GM19025 (cell line): ENCODE measurements around the gene ZCCHC14.

Source experiments
- ATAC-seq: cut with Tn5 transposase; IDR thresholded peaks from one replicate; pipeline ENCODE4 v1.9.1; 2021; ENCODE audit warnings: mild to moderate bottlenecking, low read depth, moderate library complexity; ENCODE audit not compliant: unreplicated experiment

ZCCHC14 gene

DNA sequence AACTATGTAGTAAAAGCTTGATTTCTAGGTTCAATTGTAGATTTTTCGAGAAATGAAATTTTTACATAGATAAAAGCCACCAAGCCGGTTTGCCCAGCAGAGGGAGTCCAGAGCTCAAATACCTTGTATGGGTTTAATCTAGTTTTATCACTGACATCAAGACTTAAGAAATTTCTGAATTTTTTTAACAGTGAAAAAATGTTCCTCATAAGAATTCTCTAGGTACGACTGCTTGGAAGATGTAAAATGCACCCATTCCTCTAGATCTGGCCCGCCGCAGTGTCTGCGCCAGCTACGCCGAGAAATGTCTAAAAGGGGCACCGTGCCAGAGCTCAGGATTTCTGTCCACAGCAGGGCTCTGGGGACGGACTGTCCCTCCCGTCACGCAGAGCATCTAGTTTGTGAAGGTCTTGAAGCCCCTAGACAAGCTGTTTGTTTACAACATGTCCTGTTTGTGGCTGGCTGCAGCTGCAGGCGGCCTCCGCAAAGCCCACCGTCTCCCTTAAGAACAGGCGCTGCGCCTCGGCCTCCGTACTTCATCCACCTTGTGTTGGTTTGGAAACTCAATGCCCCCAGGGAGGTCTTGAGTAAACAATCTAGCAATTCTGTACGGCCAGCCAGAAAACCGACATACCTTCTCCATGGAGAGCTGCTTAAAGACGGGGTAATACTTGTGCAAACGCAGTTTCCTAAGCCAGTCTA is 75.8 kb downstream of the ZCCHC14 start:
- ATAC-seq: no peak

DNA sequence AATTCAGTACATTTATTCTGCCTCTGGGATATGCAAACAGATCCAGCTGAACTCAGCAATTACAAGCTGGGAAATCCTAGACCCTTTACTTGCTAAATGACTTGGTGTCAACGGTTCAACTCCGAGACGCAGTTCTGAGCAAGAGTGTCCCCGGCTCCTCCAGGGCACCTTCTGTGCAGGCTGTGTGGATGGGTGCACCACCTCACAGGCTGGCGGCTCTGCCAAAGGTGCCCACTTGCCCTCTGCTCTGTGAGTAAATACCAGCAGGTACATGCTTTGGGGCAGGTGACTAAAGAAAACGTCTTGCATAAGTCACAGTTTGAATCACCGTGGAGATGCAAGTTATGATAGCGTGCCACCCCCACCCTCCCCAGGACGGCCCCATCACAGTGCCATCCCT is 77.4 kb downstream of the ZCCHC14 start:
- ATAC-seq: no peak

DNA sequence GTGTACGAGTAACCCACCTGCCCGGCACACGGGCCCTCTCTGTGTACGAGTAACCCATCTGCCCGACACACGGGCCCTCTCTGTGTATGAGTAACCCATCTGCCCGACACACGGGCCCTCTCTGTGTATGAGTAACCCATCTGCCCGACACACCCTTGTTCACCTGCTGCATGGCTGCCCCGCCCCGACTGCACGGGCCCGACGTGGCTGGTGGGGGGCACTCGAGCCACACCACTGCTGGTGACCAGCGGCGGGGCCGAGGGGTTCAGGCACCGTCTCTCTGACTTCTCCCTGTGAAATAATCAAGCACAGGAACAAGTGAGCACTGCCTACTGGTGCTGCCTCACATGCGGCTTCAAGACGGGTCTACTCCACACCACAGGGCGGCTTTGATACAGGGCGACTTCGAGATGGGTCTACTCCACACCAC is 78.6 kb downstream of the ZCCHC14 start:
- no peak for ATAC-seq

DNA sequence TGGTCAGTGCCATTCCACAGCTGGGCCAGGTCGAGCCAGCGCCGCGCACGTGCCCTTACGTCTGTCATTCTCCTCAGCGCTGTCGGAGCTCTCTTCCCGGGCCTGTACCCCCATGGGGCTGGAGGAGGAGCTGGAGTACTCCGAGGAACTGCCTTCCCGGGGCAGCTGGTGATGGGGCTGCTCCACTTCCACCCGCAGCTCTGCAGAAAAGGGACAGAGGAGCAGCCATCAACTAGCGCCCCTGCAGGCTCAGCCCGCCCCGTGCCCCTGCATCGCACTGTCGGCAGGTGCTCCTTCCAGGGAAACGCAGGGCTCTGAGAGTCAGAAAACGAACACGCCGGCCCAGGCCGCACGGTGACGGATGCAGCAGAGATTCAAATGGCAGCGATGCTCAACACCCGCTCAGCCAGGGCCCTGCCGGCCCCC is 79.8 kb downstream of the ZCCHC14 start:
- no peak for ATAC-seq

DNA sequence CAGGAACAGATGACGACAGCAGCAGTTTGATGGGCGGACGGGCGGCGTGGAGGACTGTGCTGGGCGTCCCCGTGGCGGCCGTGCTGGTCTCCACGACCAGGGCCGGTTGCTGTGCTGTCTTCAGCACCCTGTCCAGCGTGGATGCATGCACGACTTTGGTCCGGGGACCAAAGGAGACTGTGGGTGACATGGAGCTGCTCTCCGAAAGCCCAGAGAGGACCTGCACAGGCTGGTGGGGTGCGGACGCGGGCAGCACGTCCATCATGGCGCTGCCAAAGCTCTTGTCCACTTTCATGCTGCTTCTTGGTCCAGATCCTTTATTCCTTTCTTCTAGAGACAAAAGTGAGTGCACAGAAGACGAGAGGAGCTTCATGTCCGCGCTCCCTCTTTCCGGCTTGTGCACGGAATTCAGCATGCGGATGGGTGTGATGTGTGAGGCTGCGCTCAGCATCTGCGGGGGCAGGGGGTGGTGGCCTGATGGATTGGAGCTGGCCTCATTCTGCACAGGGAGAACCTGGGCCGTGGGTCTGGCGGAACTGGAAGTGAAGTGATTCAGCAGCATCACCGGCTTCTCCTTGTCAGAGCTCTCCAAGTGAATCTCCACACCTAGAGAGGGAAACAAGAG is 80.3 kb downstream of the ZCCHC14 start:
- no peak for ATAC-seq

DNA sequence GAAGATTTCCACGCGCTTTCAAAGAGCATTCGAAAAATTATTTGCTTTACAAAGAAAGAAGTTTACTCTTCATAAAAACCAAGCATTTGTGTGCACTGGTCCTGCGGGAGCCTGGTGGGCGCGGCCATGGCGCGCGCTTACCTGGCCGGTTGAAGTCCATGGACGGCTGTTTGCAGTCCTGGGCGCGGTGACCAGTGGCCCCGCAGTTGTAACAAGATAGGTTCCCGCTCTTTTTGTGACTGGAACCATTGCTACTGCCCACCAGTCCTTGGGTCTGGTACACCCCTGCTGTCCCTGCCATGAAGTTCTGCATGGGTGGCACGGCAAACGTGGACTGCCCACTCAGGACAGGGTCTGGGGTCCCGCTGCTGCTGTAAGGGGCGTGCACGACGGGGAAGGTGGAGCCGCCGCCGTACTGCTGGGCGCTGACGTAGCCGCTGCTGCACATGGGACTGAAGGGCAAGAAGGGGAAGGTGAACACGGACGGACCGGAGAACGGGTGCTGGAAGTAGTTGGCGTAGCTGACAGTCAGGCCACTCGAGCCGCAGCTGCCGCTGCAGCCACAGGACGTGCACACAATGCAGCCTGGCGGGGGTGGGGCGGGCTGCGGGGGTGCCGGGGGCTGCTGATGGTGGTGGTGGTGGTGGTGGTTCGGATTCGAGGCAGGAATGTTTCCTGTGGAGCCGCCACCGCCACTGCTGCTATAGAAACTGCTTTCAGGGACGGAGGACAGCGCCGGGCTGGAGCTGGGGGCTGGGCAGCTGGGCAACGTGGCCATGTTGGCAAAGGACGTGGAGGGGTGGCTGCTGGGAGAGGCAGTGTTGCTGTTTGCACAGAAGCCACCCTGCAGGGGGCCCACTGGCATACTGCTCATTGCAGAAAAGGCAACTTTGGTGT is 81.2 kb downstream of the ZCCHC14 start:
- no peak for ATAC-seq

DNA sequence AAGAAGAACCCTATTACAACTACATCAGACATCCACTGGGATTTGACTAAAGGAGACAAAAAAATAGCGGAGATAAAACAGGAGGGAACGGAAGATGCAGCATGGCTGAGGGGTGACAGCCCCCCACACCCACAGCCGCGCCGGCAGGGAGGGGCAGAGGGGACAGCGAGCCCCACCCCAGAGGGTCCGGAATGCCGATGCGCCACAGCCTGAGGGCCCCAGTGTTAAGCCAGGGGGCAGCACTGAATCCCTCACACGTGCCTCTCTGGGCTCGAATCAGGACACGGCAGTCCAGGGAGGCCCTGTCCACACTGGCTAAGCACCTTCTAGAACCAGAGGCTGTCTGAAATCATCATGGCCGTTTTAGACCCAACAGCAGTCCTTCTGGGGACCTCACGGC is 81.9 kb downstream of the ZCCHC14 start:
- no peak for ATAC-seq

DNA sequence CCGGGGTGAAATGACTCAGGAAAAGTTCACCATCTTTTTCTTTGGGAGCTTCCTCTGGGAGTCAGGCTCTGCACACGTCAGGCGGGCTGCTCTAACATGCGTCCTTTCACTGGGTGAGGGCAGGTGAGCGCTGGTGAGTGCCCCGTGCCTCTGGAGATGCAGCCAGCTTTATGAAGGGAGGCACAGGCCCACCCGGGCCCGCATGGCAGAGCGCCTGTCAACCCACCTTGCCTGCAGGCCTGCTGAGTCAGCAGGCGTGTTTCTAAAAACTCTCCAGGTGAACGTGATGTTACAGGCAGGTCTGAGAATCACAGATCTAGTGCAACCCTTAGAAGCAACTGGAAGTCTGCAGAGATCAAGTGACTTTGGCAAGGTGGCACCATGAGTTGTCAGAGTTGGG is 82.3 kb downstream of the ZCCHC14 start:
- ATAC-seq: no peak

DNA sequence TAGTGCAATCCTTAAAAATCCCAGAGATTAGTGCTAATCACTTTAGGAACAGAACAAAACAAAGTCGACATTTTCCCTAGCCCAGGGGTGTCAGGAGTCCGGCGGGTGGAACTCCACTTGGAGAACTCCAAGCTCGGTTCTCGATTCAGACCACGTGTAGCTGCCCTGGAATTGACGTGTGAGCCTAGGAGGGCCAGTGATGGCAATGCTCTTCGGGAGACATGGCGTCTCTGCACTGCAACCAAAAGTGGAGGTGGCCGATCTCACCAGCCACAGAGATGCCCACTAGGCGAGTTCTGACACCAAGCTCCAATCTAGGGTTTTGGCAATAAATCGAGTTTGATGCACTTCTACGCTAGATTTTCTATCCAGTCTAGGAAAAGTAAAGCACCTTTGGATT is 83.0 kb downstream of the ZCCHC14 start:
- no peak for ATAC-seq

DNA sequence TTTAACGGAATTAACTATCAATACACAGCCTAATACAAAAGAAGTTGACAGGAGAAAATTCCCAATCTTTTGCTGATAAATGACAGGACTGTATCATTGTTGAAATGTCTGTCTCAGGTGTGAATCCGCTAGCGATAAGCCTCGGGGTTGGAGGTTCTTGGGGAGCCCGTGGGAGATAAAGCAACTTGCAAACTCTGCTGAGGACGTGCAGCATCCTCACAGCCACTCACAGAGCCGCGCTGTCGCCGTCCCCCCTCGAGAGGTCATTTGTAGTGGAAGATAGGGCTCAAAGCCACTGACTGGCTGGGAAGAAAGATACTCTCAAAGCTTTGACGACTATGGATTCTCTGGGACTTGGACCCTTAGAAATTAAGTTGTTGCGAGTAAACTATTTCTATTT is 83.7 kb downstream of the ZCCHC14 start:
- ATAC-seq: no peak

DNA sequence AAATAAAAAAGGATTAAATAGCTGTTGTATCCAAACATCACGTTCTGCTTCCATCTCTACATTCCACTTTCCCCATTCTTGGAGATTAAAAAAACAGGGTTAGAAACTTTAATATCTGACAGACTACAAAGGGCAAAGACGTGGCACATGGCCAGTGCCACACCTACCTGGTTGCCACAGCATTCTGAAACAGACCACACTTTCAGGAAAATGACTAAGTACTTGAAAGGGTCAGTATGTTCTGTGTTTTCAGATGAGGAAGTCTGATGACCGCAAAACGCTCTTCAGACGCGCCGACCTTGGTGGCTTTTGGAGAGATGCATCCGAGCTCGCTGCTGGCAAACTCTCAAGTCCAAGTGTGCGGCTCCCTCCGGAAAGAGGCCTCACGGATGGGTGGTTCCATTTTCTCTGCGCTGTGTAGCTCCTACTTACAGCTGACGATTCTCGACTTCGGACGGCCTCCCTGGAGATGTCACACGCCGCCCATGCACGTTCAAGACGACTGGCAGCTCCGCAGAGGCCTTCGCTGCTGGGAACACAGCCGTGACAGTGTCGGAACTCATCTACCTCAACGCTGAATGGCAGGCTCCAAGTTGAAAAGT is 85.2 kb downstream of the ZCCHC14 start:
- no peak for ATAC-seq

DNA sequence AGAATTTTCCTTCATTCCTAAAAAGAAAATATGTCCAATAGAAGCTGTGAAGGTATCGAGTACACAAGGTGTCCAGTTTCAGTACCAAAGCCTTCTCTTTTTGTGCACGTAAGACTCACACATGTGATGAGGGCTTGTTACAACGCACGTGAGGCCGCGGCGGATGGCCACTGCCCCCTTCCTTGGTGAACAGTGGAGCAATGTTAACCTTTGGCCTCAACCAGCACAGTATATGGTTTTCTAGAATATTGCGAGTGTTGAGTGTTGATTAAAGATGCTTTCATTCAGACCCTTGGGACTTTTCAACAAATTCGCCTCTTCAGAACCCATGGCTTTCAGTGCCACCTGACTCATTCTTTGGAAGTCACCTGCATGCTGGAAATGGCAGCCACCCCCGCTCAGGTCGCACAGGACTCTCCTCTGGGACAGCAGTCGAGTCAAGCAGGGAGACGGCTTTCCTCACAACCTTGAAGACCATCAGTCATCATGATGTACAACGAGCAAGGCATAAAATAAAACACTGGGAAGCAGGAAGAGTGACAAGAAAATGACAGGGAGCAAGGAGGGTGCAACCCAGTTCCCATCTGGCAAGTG is 86.2 kb downstream of the ZCCHC14 start:
- no peak for ATAC-seq

DNA sequence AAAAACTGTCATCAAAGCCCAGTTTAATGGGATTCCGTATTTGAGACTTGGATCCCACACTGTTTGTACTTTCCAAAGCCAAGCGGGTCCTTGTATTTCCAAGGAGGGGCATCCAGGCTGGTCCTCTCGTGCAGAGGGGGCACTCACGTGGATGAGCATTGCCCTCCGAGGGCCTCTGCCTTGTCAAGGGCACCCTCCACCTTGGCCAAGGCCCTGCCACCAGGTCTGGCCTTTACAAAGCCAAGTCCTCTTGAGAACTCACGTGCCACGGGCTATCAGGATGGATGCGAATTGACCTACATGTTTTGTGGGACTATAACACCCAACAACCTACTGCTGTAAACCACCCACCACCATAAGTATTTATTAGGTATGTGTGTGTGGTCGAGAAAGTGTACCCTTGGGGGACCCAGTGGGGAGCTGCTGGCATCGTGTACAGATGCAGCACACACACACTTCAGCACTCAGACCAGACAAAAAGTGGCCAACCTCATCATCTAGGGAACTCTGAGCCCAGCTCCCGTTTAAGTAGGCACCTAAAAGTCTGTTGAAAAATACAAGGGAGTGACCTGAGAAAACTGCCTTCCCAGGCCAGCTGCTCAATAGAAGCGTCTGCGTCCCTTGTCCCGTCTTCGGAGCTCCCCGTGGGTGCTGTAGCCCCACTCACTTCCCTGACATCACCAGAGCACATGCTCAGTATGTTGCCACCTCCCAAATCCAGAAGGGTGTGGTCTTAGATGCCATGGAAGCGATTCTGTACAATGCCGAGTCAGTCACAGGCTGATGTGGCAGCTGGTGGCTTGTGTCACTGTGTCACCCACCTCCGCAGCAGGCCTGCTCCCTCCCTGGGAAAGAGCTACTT is 87.8 kb downstream of the ZCCHC14 start:
- ATAC-seq: no peak

DNA sequence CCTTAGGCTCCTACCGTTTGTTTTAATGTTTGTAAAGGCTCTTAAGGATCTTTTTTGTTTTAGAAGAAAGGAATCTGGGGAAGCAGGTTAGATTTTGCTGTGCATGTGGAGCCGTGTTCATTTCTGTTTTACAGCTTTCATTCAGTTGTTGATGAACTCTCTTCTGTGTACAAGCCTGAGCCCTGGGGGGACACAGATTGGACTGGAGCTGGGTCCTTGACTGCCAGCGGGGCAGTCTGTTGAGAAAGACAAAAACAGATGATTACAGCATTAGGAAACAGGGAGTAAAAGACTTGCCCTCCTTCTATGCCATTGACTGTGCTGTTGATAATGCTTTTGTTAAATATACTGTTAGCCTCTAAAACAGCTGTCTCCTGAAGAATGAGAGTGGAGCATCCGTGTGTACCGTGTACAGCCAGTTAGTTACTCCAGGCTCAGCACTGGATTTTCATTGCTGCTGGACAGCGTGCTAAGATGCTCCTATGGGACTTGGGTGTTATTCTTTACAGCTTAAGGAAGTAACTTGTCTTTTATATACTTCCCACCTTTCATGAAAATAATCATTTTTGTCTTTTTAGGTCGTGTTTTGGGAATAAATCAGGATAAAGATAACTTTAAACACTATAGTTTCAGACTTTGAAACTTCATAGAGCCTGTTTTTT is 97.5 kb downstream of the ZCCHC14 start:
- no peak for ATAC-seq

DNA sequence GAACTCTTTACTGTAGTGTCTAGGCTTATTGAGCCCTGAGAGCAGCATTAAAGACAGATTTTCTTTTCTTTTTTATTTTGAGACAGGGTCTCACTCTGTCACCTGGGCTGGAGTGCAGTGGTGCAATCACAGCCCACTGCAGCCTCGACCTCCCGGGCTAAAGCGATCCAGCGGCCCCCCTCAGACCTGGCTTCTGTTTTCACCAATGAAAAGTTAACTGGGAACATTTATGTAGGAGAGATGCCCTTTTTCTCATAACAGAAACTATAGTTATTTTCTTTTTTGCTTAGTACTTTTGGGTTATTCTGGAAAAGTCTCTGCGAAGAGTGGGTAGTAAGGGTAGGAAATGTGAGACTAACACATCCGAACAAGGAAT is 99.2 kb downstream of the ZCCHC14 start:
- no peak for ATAC-seq

DNA sequence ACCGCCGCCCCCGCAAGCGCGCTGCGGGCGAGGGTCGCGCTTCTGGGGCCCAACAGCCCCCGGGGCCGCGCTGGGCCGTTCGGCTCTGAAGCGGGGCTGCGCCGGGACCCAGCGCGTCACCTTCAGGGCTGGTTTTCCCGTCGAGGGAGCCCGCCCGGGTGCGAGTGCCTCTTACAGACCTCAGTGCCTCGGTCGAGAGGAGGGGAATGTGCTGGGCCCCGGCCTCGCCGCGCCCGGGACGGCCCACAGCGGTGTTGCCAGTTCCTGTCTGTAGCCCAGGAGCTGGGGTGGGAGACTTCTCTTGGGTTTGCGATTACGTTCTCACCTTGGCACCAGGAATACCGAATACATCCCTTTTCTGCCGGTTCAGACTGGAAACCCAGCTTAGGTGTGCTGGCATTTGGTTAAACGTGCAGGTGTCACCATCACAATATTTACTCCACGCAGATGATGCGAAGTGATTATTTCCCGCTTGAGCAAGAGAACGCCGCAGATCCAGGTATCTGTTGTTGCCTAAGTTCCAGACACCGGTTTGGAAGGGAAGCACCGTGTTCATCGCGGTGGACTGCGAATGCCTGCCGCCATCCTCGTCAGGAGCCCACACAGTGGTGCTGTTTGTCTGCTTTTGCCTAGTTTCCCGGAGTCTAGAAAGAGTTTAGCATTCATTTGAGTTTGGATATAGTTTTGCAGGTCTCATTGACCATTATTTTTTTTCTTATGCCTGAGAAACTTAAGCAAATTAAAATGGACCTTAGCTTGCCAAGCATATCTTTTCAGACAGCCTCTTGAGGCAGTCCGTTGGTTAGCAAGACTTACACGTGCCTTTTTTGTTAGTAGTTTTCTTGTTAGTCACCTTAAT is 99.8 kb downstream of the ZCCHC14 start:
- ATAC-seq: no peak

DNA sequence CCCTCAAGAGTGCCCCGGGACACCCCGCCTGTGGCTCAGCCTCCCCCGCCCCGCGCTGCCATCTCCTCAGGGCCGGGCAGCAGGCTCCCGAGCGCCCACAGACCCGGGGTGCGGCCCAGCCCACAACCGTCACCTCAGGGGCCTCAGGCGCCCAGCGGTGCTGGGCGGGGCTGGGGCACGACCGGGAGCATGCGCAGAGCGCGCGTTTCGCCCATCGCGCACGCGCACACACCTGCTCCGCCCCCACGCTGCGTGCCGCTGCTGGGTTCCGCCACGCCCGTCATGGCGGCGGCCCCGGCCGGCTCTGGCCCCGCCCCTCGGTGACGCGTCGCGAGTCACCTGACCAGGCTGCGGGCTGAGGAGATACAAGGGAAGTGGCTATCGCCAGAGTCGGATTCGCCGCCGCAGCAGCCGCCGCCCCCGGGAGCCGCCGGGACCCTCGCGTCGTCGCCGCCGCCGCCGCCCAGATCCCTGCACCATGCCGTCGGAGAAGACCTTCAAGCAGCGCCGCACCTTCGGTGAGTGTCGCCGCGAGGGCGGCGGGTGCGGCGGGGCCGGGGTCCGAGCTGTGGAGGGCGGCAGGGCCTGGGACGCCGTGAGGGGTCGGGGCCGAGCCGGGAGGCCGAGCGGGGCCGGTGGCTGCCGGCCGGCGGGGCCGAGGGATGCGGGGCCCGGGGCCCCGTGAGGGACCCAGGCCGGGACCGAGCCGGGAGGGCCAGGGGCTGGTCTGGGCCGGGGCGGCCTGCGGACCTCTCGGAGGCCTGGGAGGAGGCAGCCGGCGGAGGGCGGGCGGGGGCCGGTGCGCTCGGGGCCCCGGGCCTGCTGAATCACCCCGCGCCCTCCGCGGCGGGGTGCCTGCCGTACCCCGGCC is 100.6 kb downstream of the ZCCHC14 start, which contains the start of gene MAP1LC3B:
MAP1LC3B (plus strand) TSS at position 387 of the 871 bp plus-strand sequence; CDS start at position 479, 92 bp downstream.
- peak; percentile 60 for ATAC-seq
